ENCODE measurements around the gene MIPOL1. TPM values are rescaled to one million over a fixed set of nuclear protein-coding genes. Genes with fewer than 3 reads are reported as not detected.

Gene MIPOL1
- total RNA-seq, 1 experiment from 2014 or later = 13.1 TPM

DNA sequence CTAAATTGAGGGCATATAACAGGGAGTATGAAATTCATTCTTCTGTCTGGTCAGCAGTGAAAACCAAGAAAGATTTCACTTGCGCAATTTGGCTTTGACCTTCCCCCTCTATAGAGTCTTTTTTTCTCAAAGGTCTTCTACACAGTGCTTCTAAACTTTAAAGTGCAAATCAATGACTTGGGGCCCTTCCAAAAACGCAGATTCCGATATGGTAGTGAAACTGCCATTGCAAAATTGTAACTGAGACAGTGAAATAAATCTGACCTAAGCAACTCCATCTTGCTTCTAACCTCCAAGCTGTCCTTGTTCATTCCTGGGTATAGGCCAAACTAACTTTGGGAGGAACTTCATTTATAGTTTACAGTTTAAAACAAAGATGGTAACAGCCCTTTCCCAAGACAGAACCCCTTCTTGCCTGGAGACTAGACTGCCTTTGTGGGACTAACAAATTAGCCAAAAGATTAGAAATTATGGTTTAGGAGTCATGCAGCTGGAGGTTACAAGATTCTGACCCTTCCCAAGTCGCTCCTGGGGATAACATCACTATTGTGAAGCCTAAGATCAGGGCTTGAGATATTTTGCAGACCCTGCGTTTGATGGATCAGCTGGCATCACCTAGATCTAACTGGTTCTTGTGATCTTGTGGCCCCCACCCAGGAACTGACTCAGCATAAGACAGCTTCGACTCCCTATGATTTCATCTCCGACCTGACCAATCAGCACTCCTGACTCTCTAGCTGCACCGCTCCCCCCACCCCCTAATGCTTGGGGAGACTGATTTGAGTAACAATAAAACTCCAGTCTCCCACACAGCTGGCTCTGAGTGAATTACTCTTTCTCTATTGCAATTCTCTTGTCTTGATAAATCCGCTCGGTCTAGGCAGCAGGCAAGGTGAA is 30.3 kb upstream of the MIPOL1 start:
- POLR2A ChIA-PET (ENCODE audit: unreplicated experiment) = no interaction called here

DNA sequence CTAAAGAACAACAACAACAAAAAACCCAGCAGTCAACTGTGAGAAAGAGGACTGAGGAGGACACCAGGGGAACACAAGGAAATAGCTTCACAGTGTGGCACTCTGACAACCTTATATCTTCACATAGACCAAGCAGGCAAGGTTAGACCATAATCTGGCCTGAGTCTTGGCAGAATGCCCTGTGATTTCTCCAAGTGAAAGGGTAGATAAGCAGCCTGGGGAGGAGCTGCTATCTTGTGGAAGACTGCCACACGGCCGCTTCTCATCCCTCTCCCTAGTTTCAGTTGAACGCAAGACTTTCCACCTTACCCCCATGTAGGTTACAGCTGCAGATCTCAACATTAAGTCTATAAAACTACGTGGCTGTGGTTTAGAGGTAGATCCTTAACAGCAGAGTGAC is 29.0 kb upstream of the MIPOL1 start:
- no TSS peak for BruUV-seq (replicated peaks)
- H3K9me3 ChIP-seq (ENCODE audit: insufficient read depth, low read depth) = no peaks in the 10 kb centered on the region
- H2AFZ ChIP-seq = no peak overlapping the region

More for the DNA sequence above, 30.3 kb upstream of the MIPOL1 start:
- H3K4me3 ChIP-seq = no peak overlapping the region
- no peaks in the 10 kb centered on the region for H3F3A ChIP-seq (ENCODE audit: insufficient read depth, low read depth)
- intact Hi-C loops (cut with micrococcal nuclease; ENCODE audit: unreplicated experiment) = no loop called here
- no peaks in the 10 kb centered on the region for H3K9me3 ChIP-seq (ENCODE audit: insufficient read depth, low read depth)
- BruUV-seq (replicated peaks) = no TSS peak
- no peak overlapping the region for H2AFZ ChIP-seq
- no peaks in the 10 kb centered on the region for H4K20me1 ChIP-seq (ENCODE audit: insufficient read depth)
- H3K9me2 ChIP-seq (ENCODE audit: insufficient read depth) = no peaks in the 10 kb centered on the region
- no peaks in the 10 kb centered on the region for H3K36me3 ChIP-seq (ENCODE audit: low read depth)
- TF ChIP-seq EZH2 (IDR thresholded peaks at IDR 0.05; ENCODE audit: low read depth) = no peak
- TF ChIP-seq, protein P1, sequence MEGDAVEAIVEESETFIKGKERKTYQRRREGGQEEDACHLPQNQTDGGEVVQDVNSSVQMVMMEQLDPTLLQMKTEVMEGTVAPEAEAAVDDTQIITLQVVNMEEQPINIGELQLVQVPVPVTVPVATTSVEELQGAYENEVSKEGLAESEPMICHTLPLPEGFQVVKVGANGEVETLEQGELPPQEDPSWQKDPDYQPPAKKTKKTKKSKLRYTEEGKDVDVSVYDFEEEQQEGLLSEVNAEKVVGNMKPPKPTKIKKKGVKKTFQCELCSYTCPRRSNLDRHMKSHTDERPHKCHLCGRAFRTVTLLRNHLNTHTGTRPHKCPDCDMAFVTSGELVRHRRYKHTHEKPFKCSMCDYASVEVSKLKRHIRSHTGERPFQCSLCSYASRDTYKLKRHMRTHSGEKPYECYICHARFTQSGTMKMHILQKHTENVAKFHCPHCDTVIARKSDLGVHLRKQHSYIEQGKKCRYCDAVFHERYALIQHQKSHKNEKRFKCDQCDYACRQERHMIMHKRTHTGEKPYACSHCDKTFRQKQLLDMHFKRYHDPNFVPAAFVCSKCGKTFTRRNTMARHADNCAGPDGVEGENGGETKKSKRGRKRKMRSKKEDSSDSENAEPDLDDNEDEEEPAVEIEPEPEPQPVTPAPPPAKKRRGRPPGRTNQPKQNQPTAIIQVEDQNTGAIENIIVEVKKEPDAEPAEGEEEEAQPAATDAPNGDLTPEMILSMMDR (conservative IDR thresholded peaks at IDR 0.05) = no peak
- H3K79me2 ChIP-seq (ENCODE audit: low read depth) = no peaks in the 10 kb centered on the region
- no peaks in the 10 kb centered on the region for H3K4me1 ChIP-seq (replicated peaks; ENCODE audit: insufficient read depth)
- no peak for DNase-seq
- H3K4me2 ChIP-seq = no peak overlapping the region
- CTCF ChIA-PET = interaction anchor here (0.6 kb wide), 1 partner anchor 510 kb away, joined by 4 read pairs; no protein-coding TSS in a partner anchor
- H3K27ac ChIP-seq = no peak overlapping the region
- no peaks in the 10 kb centered on the region for H3K27me3 ChIP-seq (ENCODE audit: insufficient read depth, low read depth)

DNA sequence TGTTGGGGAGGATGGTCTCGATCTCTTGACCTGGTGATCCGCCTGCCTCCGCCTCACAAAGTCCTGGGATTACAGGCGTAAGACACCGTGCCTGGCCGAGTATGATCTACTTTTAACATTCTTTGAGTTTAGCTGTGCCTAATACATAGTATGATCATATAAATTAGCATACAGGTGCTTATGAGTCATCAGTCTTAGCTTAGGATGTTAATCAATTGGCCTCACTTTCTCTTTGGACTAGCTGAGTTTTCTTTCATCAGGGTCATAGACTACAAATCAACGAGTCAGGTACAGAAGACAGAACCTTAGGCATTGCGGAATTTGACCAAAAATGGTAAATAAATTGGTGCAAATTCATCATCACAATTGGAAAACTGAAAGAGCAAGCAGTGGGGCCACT is 27.5 kb upstream of the MIPOL1 start:
- POLR2A ChIA-PET (ENCODE audit: unreplicated experiment) = no interaction called here
- intact Hi-C loops (cut with micrococcal nuclease; ENCODE audit: unreplicated experiment) = no loop called here
- no peak overlapping the region for H3K27ac ChIP-seq
- CTCF ChIA-PET = interaction anchor here (1.2 kb wide), 1 partner anchor 20 kb away, joined by 3 read pairs; no protein-coding TSS in a partner anchor
- H3K36me3 ChIP-seq (ENCODE audit: low read depth) = no peaks in the 10 kb centered on the region
- H3K4me2 ChIP-seq = no peak overlapping the region
- no peaks in the 10 kb centered on the region for H4K20me1 ChIP-seq (ENCODE audit: insufficient read depth)
- H3K4me3 ChIP-seq = no peak overlapping the region
- H3K27me3 ChIP-seq (ENCODE audit: insufficient read depth, low read depth) = no peaks in the 10 kb centered on the region
- H2AFZ ChIP-seq = no peak overlapping the region
- H3K79me2 ChIP-seq (ENCODE audit: low read depth) = peaks cover 7% of the 10 kb centered on the region; the same call in 1 of the 2 replicates
- no peaks in the 10 kb centered on the region for H3F3A ChIP-seq (ENCODE audit: insufficient read depth, low read depth)
- TF ChIP-seq EZH2 (IDR thresholded peaks at IDR 0.05; ENCODE audit: low read depth) = no peak
- TF ChIP-seq, protein P1 (conservative IDR thresholded peaks at IDR 0.05) = no peak
- H3K4me1 ChIP-seq (replicated peaks; ENCODE audit: insufficient read depth) = peaks cover 12% of the 10 kb centered on the region
- DNase-seq = no peak
- H3K9me3 ChIP-seq (ENCODE audit: insufficient read depth, low read depth) = no peaks in the 10 kb centered on the region
- no peaks in the 10 kb centered on the region for H3K9me2 ChIP-seq (ENCODE audit: insufficient read depth)
- BruUV-seq (replicated peaks) = no TSS peak

More for the DNA sequence above, 29.0 kb upstream of the MIPOL1 start:
- Histone ChIP-seq H3K79me2 (ENCODE audit: low read depth) (peaks cover 7% of the 10 kb centered on the region; the same call in 1 of the 2 replicates), H3K4me2 (no peak overlapping the region), H3K36me3 (ENCODE audit: low read depth) (no peaks in the 10 kb centered on the region), H3K27ac (no peak overlapping the region), H3F3A (ENCODE audit: insufficient read depth, low read depth) (no peaks in the 10 kb centered on the region), H3K4me3 (no peak overlapping the region), H3K27me3 (ENCODE audit: insufficient read depth, low read depth) (no peaks in the 10 kb centered on the region), H3K9me2 (ENCODE audit: insufficient read depth) (no peaks in the 10 kb centered on the region), H3K4me1 (replicated peaks; ENCODE audit: insufficient read depth) (peaks cover 10% of the 10 kb centered on the region), H4K20me1 (ENCODE audit: insufficient read depth) (no peaks in the 10 kb centered on the region)
- TF ChIP-seq EZH2 (IDR thresholded peaks at IDR 0.05; ENCODE audit: low read depth) = no peak
- TF ChIP-seq, protein P1 (conservative IDR thresholded peaks at IDR 0.05) = no peak
- POLR2A ChIA-PET (ENCODE audit: unreplicated experiment) = no interaction called here
- CTCF ChIA-PET = no interaction called here
- intact Hi-C loops (cut with micrococcal nuclease; ENCODE audit: unreplicated experiment) = no loop called here
- no peak for DNase-seq
